ENCODE measurements around the gene PER2.
A peak's percentile ranks its signal among the peaks of the same experiment; 100 is the strongest.
"Not testable (repeated sequence)": the region's sequence is repeated elsewhere in the genome, so short reads cannot be mapped to it uniquely, and the experiment has no call there.

Gene PER2

DNA sequence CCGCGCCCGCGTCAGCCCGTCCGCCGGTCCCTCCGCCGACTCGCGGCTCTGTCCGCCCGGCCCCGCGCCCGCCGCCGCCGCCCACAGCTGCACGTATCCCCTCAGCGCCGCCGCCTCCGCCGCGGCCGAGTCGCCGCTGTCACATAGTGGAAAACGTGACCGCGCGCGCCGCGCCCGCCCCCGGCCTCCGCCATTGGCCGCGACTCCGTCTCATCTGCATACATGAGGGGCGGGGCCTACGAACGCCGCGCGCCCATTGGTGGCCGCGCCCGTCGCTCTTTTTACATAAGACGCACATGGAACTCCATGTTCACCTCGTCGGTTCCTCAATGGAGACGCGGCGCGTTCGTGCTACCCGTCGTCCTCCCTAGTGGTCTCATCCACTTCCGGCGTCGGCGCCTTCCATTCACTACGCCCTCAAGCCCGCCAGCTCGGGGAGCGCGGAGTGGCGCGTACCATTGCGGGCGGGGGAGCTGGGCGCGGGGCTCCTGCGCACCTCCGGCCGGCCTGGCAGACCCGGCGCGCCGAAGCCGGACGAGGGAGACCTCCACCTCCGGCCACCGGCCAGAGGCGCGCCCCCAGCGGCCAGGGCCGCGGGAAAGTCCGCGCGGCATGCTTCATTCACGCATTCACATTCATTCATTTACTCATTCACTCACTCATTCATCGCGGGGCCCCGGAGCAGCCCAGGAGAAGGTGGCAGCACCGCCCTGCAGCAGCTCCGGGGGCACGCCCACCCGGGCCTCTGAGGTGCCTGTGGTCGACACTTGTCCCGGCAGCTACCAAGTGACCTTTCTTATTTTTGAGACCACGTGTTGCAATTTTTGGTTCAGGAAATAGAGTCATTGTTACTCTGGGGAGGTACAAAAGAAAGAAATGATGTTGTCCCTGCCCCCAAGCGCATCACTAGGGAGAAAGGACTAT lies 502 bp upstream of the PER2 start:
- peak; percentile 99 for DNase-seq (ENCODE audit: low read depth)

DNA sequence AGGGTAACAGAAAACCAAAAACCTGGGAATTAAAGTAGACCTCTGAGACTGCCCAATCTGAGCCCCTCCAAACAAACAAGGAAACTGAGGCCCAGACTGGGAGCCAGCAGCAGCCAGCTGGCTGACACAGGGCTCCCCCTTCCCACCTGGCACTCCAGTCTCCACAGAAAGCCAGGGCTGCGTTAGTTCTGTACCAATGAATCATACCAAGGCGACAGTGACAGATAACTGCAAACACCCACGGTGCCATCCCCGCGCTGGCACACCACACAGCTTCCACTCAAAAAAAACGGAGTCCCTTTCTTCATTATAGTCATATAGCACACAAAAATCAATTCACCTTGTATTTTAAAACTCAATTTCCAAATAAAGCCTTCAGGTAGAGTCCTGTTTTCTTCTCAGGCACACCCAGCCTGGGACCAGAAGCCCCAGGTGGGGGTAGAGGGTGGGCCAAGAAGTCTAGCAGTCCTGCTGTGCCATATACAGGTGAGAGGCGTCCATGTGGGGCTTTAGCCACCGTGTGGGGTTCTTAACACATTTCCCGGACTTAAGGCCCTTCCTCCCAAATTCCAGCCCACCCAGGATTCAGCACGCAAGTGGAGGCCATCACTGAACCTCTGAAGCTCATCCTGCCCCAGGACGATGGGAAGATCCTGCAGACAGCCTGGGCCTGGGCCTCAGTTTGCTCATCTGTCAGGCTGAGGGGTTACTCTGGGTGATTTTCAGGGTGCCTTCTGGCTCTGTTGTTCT lies 1.2 kb downstream of the PER2 start:
- peak; percentile 14 for DNase-seq (ENCODE audit: low read depth)

- peak; percentile 80 for DNase-seq (ENCODE audit: low read depth)
These were observed 1.9 kb downstream of the PER2 start for GRCh38 chr2:238286551-238286950.

- no peak for DNase-seq (ENCODE audit: low read depth)
These were observed 2.3 kb downstream of the PER2 start for GRCh38 chr2:238286095-238286494.

DNA sequence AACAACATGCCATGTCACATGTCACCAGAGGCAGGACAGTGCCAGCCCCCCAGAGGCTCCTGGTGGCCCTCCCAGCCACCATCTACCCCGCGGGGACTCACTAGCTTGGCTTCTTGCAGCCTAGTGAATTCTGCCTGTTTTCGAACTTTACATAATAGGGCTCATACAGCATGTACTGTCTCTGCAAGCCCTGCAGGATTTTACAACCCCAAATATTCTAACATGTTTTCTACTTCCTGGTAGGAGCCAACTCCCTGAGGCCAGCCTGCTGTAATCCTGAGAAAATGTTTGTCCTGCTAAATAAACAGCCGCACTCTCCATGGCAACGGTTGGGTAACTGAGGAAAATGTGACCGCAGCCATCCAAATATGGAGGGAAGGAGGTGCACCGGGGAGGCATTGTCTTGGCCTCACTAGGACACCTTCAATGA lies 2.7 kb downstream of the PER2 start:
- DNase-seq (ENCODE audit: low read depth), result peak; percentile 98

GRCh38 chr2:238284802-238285515 lies 3.5 kb downstream of the PER2 start:
- DNase-seq (ENCODE audit: low read depth), result no peak

DNA sequence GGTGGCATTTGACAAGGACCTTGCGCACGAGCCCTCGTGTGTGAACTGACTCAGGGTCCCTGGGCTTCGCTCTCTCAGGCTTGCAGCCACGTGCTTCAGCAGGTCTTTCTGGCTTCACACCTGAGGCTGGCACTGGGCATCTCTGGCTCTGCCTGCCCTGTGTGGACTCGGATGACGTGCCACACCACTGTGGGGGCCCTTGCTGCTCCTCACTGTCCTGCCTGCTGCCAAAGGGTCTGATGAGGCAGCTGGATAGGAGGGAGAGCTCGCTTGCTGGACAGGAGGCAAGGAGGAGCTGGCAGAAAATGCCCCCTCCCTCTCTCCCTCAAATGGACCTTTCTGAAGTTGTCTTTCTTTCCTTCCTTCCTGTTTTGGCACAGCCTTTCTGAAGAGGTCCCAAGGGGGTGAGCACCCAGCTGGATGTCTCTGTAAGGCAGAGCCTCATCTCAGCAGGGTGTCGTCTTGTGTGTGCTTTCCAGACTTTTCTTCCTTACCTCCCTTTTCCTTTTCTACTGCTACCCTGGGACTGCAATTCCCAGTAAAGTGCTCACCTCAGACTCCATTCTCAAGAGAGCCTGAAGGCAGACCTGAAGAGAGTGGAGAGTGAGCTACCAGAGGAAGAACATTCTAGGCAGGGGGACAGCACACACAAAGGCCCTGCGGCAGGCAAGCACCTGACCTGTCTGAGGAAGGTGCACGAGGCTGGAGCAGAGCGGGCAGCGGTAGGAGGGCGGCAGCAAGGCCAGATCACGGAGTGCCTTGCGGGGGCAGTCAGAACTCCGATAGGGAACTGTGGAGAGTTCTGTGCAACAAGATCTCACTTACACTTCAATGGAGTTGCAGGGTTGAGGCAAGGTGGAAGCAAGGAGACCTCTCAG lies 5.3 kb downstream of the PER2 start:
- no peak for DNase-seq (ENCODE audit: low read depth)

GRCh38 chr2:238281826-238282480 lies 6.5 kb downstream of the PER2 start:
- DNase-seq (ENCODE audit: low read depth), result no peak

DNA sequence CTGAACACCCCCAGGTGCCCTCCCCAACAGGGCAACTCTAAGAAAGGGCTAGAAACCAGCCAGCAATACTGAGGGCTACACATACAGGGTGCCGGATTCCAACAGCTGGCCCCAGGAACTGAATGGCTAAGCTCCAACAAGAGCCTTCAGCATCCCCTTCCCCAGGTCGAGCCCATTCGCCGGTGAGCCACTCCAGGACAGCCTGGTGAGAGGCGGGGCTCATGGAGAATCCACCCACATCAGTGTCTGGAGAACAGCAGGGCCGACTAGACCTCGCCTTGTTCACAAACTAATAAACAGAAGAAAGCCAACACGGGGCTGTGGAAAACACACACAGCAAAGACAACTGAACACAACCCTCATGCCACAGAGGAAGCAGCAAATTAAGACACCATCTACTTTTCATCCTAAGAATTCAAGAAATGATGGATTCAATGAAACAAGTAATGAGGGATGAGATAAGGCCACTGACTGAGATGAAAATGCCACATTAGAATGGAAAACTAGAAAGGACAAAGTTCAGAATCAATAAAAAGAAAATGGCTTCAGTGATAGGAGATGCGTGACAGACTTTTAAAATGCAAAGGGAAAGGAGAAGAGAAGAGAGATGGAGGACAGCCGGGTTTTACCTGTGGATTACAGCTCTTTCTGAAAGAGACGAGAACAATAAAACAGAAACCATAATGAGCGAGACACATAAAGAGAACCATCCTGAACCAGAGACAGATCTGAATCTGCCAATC lies 8.2 kb downstream of the PER2 start:
- no peak for DNase-seq (ENCODE audit: low read depth)

DNA sequence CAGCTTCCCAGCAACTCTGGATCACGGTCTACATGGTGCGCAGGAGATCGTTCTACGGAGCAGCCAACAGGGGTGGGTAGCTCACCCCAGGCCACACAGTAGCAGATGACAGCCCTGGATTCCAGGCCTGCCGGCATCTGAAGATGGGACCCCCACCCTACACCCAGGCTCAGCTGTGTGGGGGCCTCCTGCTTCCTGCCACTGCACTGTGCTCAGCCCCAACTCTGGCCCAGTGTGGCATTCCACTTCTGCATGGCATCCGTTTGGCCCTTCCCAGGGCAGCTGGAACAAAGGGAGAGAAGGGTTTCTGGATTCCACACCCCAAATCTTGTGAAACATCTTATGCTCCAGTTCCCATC lies 9.1 kb downstream of the PER2 start:
- no peak for DNase-seq (ENCODE audit: low read depth)

DNA sequence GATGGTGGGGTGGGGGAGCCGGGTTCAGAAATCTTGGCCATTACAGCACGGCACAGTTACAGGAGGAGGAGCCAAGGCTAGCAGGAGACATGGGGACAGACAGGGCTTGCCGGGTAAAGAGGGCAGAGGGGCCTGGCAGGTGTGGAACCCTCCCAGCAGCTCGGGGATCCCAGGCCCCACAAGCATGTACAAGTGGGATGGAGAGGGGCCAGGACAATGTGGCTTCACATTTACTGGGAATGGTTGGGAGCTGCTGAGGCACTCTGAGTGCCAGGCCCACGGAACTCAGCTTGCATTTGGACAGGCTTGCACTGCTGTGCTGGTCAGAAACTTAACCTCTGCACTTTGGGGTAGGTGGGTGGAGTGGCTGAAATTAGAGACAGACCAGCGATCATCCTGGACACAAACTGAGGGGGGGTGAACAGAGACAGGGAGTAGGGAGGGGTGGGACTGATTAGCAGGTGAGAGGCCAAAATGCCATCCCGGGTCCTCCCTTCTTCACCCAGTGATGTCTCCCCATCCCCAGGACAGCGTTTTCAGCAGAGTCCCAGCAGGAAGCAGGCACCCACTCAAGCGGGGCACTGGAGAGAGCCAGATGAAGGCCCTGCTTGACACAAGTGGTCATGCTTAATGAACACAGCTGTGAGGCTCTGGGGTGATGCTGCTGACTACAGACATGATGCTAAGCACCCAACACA lies 9.6 kb downstream of the PER2 start:
- no peak for DNase-seq (ENCODE audit: low read depth)

GRCh38 chr2:238277695-238278094 lies 10.7 kb downstream of the PER2 start:
- no peak for DNase-seq (ENCODE audit: low read depth)

GRCh38 chr2:238274152-238274865 lies 14.1 kb downstream of the PER2 start:
- no peak for DNase-seq (ENCODE audit: low read depth)

- DNase-seq (ENCODE audit: low read depth), result not testable (repeated sequence)
These were observed 15.0 kb downstream of the PER2 start for GRCh38 chr2:238273433-238273832.

DNA sequence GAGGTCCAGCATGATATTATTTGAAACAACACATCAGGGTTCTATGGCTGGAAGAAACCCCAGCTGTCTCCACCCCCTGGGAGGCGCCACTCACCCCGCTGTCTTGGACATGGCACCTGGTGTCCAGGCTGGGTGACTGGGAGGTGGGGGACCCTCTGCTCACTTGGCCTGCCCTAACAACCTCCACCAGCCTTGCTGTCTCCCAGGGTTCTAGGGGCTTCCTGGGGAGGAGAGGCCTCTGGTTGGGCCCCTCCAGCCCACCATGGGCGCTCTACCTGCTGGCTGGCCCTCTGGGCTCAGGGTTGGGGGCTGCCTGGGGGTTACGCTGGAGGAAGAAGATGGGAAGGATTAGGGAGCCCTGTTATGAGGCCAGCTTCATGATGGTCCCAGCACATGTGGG lies 16.3 kb downstream of the PER2 start:
- no peak for DNase-seq (ENCODE audit: low read depth)

DNA sequence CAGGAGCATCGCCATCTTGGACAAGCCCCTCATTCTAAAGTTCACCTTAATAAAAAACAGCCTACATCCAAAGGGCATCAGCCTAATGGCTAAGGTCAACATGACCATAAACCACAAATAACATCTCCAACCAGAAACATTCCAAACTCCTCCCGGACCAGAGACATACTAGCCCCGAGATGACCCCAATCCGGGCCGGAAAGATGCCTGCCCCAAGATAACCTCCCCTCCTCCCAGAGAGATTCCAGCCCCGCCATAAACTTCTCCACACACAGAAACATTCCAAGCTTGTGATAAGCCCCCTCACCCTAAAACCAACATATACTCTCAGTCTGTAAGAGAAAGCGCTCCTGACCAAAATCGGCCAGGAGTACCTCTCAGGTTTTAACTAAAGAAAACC lies 16.7 kb downstream of the PER2 start:
- DNase-seq (ENCODE audit: low read depth), result peak; percentile 35

DNA sequence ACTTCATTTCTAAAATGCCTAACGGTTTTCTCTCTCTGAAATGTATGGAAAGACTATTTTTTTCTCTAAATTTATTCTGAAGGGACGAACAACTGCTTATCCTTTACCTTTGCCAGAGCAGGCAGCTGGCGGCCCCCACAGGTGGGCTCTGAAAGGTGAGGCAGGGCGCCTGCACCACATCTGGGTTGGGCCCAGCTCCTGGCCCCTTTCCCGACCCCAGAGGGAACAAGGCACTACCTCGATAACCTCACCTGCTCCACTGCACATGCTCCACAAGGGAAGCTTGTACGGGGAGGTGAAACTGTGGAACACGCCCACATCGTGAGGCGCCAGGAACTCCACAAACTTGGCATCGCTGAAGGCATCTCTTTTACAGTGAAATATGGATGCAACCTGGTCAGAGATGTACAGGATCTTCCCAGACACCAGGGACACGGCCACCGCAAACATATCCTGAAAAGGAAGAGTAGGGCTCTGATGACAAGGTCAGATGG lies 17.3 kb downstream of the PER2 start:
- no peak for DNase-seq (ENCODE audit: low read depth)

DNA sequence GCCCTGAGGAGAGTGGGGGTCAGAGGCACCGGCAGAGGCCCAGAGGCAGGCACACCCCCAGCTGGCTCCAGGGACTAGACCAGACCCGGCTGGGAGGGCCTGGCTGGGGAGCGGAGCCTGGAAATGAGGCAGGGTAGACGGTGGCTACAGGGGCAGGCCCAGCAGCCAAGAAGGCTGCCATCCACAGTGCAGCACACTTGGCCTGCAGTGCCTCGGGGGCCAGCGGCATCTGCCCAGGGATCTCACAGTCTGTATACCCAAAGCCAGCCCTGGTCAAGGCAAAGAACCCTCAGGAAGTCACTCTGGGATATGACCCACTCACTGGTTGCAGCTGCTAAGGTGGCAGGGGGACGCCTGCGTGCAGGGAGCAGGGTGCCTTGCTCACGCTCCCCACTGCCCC lies 17.8 kb downstream of the PER2 start:
- DNase-seq (ENCODE audit: low read depth), result no peak

- DNase-seq (ENCODE audit: low read depth), result no peak
These were observed 18.7 kb downstream of the PER2 start for GRCh38 chr2:238269741-238270140.

All from EH (cell line).